ENCODE measurements around the gene MYPN.
A peak's percentile ranks its signal among the peaks of the same experiment; 100 is the strongest.

The MYPN gene

GRCh38 chr10:68202960-68203353 lies 93.7 kb downstream of the MYPN start:
- no peak overlapping the region for H3K9ac ChIP-seq (ENCODE audit: low read length)

GRCh38 chr10:68208424-68209042 lies 99.2 kb downstream of the MYPN start:
- no peaks in the 10 kb centered on the region for H3K27me3 ChIP-seq (ENCODE audit: insufficient read depth, low read length)
- H3F3A ChIP-seq (ENCODE audit: insufficient read depth, low read length): no peaks in the 10 kb centered on the region
- H3K4me2 ChIP-seq (ENCODE audit: low read length): no peak overlapping the region
- H3K9me2 ChIP-seq (ENCODE audit: low read depth, low read length): no peaks in the 10 kb centered on the region
- no peak overlapping the region for H3K27ac ChIP-seq (ENCODE audit: low read depth, low read length, poor library complexity, severe bottlenecking)
- H3K36me3 ChIP-seq (ENCODE audit: insufficient read depth, low read length): no peaks in the 10 kb centered on the region
- H2AFZ ChIP-seq (ENCODE audit: low read length): peak overlapping the region; percentile 12; the same call in 1 of the 2 replicates
- H3K4me1 ChIP-seq (ENCODE audit: insufficient read depth, low read length, severe bottlenecking): peaks cover 40% of the 10 kb centered on the region
- no peaks in the 10 kb centered on the region for H4K20me1 ChIP-seq (ENCODE audit: insufficient read depth, low read length)
- H3K9ac ChIP-seq (ENCODE audit: low read length): no peak overlapping the region
- no peaks in the 10 kb centered on the region for H3K9me3 ChIP-seq (ENCODE audit: low read length)
- H3K4me3 ChIP-seq (ENCODE audit: low read depth, low read length, poor library complexity, severe bottlenecking): no peak overlapping the region
- no peak for TF ChIP-seq EZH2 (IDR thresholded peaks at IDR 0.05; ENCODE audit: borderline replicate concordance, low read length)
- peak; percentile 78 for TF ChIP-seq CTCF (IDR thresholded peaks at IDR 0.05; ENCODE audit: low read length)
- H3K79me2 ChIP-seq (ENCODE audit: insufficient read depth, low read length): no peaks in the 10 kb centered on the region

More at GRCh38 chr10:68202960-68203353, 93.7 kb downstream of the MYPN start:
- H2AFZ ChIP-seq (ENCODE audit: low read length): no peak overlapping the region
- H3K4me2 ChIP-seq (ENCODE audit: low read length): no peak overlapping the region
- H3K27me3 ChIP-seq (ENCODE audit: insufficient read depth, low read length): no peaks in the 10 kb centered on the region
- H3K36me3 ChIP-seq (ENCODE audit: insufficient read depth, low read length): no peaks in the 10 kb centered on the region
- H3K27ac ChIP-seq (ENCODE audit: low read depth, low read length, poor library complexity, severe bottlenecking): no peak overlapping the region
- H4K20me1 ChIP-seq (ENCODE audit: insufficient read depth, low read length): no peaks in the 10 kb centered on the region
- H3K79me2 ChIP-seq (ENCODE audit: insufficient read depth, low read length): no peaks in the 10 kb centered on the region
- H3K4me1 ChIP-seq (ENCODE audit: insufficient read depth, low read length, severe bottlenecking): no peaks in the 10 kb centered on the region
- no peaks in the 10 kb centered on the region for H3K9me3 ChIP-seq (ENCODE audit: low read length)
- no peaks in the 10 kb centered on the region for H3F3A ChIP-seq (ENCODE audit: insufficient read depth, low read length)
- no peaks in the 10 kb centered on the region for H3K9me2 ChIP-seq (ENCODE audit: low read depth, low read length)
- no peak for TF ChIP-seq EZH2 (IDR thresholded peaks at IDR 0.05; ENCODE audit: borderline replicate concordance, low read length)
- TF ChIP-seq CTCF (IDR thresholded peaks at IDR 0.05; ENCODE audit: low read length): no peak
- H3K4me3 ChIP-seq (ENCODE audit: low read depth, low read length, poor library complexity, severe bottlenecking): no peak overlapping the region

- no peaks in the 10 kb centered on the region for H4K20me1 ChIP-seq (ENCODE audit: insufficient read depth, low read length)
- H3K4me3 ChIP-seq (ENCODE audit: low read depth, low read length, poor library complexity, severe bottlenecking): no peak overlapping the region
- TF ChIP-seq EZH2 (IDR thresholded peaks at IDR 0.05; ENCODE audit: borderline replicate concordance, low read length): no peak
- no peak for TF ChIP-seq CTCF (IDR thresholded peaks at IDR 0.05; ENCODE audit: low read length)
- H3K4me2 ChIP-seq (ENCODE audit: low read length): no peak overlapping the region
- H3K36me3 ChIP-seq (ENCODE audit: insufficient read depth, low read length): no peaks in the 10 kb centered on the region
- H3K9me2 ChIP-seq (ENCODE audit: low read depth, low read length): no peaks in the 10 kb centered on the region
- H3K9ac ChIP-seq (ENCODE audit: low read length): no peak overlapping the region
- no peak overlapping the region for H2AFZ ChIP-seq (ENCODE audit: low read length)
- peaks cover 40% of the 10 kb centered on the region for H3K4me1 ChIP-seq (ENCODE audit: insufficient read depth, low read length, severe bottlenecking)
- peak overlapping the region; percentile 46 for H3K27ac ChIP-seq (ENCODE audit: low read depth, low read length, poor library complexity, severe bottlenecking)
- no peaks in the 10 kb centered on the region for H3K79me2 ChIP-seq (ENCODE audit: insufficient read depth, low read length)
- no peaks in the 10 kb centered on the region for H3K27me3 ChIP-seq (ENCODE audit: insufficient read depth, low read length)
- H3K9me3 ChIP-seq (ENCODE audit: low read length): no peaks in the 10 kb centered on the region
- H3F3A ChIP-seq (ENCODE audit: insufficient read depth, low read length): no peaks in the 10 kb centered on the region
Measured at GRCh38 chr10:68211669-68212068, 102.4 kb downstream of the MYPN start.

All from OCI-LY1 (cell line).